Stomach (tissue), 4 donors: ENCODE results near the gene SLC28A1.

Experiments
- CTCF ChIP-seq, 7 experiments: fragments of 450-650 bp in 4 of 7; fragments of 200-600 bp in 3 of 7; sonication (generic) in 3 of 7; IDR thresholded peaks; one replicate each; pipeline ENCODE4 v1.5.1; 2016 to 2019; ENCODE audit warnings: antibody characterized with exemption in 7 of 7, control low read depth in 2 of 7, mild to moderate bottlenecking in 1 of 7
- EP300 ChIP-seq: sonication (generic); formaldehyde crosslinking; IDR thresholded peaks from one replicate; pipeline ENCODE4 v1.6.1; 2017; ENCODE audit warnings: antibody characterized with exemption
- POLR2A ChIP-seq, 4 donors: fragments of 450-650 bp; IDR thresholded peaks; one replicate each; pipeline ENCODE4 v1.6.1; 2016; ENCODE audit warnings: antibody characterized with exemption in 4 of 4, control low read depth in 2 of 4, mild to moderate bottlenecking in 1 of 4, moderate library complexity in 1 of 4

- TF ChIP-seq CTCF (IDR thresholded peaks at IDR 0.05), result no peak
- no peak for TF ChIP-seq POLR2A (IDR thresholded peaks at IDR 0.05)
- no peak for TF ChIP-seq EP300
These were observed 68.7 kb downstream of the SLC28A1 start for GRCh38 chr15:84953136-84953535.
